Caki2 (cell line): ENCODE results near the gene IFFO2. TPM values are rescaled to one million over a fixed set of nuclear protein-coding genes. Genes with fewer than 3 reads are reported as not detected.

Source experiments
- DNase-seq: peaks from one replicate; pipeline ENCODE4 v3.0.0-alpha.2; 2015; ENCODE audit warnings: low read depth
- in situ Hi-C: cut with HindIII; loops from 2 replicates; pipeline ENCODE4 v1.10.0; 2016; ENCODE audit warnings: low sequenced_read_pairs, low pct_unique_long_range_greater_than_20kb, mixed read lengths
- total RNA-seq: library from RNA; depleted of rRNA; stranded (reverse); fragments of >200 nt; shearing (Covaris generic); gene quantifications from 2 replicates; pipeline ENCODE4 v1.2.3, GENCODE V29; 2014; ENCODE audit warnings: low replicate concordance; rRNA removed

IFFO2 gene
- 28.7 and 34.5 TPM in 2 replicates for total RNA-seq

DNA sequence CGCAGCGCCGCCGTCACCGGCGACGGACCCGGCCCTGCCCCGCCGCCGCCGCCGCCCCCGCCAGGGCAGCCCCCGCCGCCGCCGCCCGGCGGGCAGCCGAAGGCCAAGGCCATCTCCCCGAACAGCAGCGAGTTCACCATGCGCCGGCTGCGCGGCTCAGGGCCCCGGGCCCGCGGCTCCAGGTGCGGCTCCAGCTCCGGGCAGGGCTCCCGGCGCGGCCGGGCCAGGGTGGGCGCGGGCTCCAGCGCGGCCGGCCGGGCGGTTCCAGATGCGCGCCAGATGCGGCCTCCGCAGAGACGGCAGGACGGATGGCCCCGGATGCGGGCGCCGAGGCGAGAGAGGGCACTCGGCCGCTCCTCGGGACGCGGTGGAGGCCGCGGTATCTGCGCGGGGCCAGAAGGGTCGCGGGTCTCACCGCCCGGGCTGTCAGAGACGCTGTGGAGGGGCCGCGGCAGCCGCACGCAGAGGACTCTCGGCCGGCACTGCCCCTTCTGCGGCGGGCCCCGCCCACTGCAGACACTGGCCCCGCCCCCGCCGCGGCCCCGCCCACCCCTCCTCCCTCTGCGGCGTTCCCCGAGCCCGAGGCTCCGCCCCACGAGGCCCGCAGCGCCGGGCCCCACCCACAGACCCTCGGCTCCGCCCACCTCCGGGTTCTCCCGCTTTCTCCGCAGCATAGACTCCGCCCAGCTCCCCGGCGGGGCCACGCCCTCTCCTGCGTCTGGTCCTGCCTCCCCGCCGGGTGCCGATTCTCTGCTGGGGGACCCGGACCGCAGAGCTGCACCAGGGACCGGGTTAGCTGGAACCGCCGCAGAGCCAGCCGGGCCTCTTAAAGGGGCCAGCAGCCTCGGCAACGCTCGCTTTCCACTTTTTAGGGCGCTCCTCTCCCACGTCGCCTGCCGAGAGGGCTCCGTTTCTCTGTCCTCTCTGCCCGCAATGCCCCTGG is at the start of gene IFFO2:
IFFO2 (minus strand) TSS at position 484 of the 943 bp plus-strand sequence; CDS start at position 140, 344 bp downstream.
- peak; percentile 83 for DNase-seq
- in situ Hi-C loops, result no loop called here

- in situ Hi-C loops, result no loop called here
- DNase-seq, result no peak
These were observed 49.5 kb upstream of the IFFO2 start for GRCh38 chr1:19006000-19006399.

DNA sequence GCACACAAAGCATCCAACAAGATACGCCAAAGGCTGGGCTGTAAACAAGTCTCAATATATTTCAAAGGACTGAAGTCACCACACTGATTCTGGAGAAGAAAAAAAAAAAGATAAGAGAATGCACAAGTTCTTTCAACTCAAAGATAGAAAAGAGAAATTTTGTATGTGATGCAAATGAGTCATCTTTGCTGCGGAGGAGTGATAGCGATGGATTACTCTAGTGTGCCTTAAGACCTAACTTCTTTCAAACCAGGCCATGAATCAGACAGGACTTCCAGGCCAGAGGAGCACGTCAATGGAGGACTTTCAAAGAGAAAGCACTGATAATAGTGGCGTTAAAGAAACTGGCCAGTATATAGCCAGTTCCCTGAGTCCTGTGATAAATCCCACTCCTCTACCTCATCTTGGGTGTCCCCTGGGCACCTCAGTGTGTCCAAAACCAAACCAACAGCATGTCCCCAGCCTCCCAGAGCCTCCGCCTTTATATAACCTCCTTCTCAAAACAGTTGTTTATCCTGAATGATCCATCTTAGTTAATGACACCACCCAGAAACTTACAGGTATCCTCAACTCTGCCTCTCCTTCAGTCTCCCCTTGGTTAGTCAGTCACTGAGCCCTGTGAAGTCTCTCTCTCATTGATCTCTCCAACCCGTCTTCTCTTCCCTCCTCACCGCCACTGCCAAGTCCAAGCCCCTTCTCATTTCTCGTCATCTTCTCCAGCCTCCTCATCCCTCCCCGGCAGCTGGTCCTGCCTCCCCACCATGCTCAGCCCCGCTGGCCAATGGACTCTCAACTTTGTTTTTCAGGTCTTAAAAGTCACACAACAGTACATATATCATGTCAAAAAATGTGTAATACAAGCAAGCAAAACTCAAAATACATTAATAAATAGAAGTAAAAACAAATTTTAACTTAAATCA is 47.2 kb upstream of the IFFO2 start:
- in situ Hi-C loops, result no loop called here
- no peak for DNase-seq

- in situ Hi-C loops, result no loop called here
- DNase-seq, result no peak
These were observed 43.6 kb upstream of the IFFO2 start for GRCh38 chr1:19000065-19000464.

DNA sequence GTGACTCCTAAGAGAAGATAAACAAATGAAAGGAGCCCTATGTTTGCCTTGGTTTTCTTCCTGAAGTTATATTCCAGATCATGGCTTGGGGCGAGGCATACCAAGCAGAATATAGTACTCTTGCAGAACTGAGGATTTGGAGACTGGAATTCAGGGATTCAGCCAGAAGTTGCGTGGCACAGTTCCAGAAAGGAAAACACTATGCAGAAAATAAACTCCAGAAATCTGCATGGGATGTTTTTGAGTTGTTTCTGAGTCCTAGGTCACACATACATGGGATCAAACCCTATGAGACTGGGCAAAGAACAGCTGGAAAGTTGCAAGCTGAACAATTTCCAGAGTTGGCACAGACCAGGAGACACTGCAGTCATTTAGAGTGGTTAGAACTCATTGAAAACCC is 42.9 kb upstream of the IFFO2 start:
- no peak for DNase-seq

DNA sequence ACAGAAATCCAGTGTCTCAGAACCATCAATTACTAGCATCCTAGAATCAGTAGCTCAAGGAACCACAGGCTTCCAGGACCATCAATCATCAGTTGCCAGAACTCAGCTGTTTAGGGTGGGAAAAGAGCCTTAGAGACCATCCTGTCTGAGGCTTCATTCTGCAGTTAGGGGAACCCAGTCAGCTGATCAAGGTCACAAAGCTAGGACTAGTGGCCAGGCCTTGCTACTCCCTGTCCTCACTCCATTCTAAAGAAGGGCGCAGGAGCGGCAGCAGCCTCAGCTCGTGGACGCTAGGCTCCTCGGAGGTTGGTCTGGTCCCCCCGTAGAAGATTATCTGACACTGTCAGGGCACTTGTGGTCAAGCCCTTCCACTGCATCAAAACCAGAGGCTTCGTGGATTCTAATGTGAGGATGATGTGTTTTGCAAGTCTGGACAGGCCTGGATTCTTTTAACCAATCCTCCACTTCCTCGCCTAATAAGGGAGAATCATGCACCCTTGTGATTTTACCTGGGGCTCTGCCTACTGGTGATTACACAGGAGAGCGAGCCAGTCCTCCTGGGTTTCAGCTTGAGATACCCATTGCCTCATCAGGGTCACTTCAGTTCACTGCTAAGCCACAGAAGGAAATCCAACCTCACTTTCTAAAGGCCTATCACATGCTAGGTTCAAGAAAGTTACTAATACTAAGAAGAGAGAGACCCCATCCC is 41.7 kb upstream of the IFFO2 start:
- in situ Hi-C loops, result no loop called here
- DNase-seq, result peak; percentile 46

More for the DNA sequence above, 42.9 kb upstream of the IFFO2 start:
- in situ Hi-C loops, result no loop called here

- in situ Hi-C loops, result no loop called here
- no peak for DNase-seq
These were observed 41.0 kb upstream of the IFFO2 start for GRCh38 chr1:18997508-18997907.

- no peak for DNase-seq
- in situ Hi-C loops, result no loop called here
These were observed 40.2 kb upstream of the IFFO2 start for GRCh38 chr1:18996548-18997177.

GRCh38 chr1:18994381-18994780 is 37.9 kb upstream of the IFFO2 start:
- no peak for DNase-seq
- in situ Hi-C loops, result no loop called here

DNA sequence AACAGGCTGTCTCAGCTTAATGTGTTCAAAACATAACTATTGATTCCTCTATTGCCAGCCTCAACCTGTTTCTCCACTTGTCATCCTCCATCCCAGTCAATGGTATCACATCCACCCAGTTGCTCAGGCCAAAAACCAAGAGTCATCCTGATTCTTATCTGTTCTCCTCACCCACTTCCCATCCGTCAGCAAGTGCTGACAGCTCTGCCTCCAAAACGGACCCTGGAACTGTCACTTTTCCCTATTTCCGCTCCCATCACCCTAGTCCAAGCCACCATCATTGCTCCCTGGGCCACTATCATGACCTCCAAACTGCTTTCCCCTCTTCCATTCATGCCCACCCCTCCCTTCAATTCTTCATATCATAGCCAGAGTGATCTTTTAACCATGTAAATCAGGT is 36.2 kb upstream of the IFFO2 start:
- DNase-seq, result no peak
- in situ Hi-C loops, result no loop called here

GRCh38 chr1:18991585-18991984 is 35.1 kb upstream of the IFFO2 start:
- in situ Hi-C loops, result no loop called here
- no peak for DNase-seq

DNA sequence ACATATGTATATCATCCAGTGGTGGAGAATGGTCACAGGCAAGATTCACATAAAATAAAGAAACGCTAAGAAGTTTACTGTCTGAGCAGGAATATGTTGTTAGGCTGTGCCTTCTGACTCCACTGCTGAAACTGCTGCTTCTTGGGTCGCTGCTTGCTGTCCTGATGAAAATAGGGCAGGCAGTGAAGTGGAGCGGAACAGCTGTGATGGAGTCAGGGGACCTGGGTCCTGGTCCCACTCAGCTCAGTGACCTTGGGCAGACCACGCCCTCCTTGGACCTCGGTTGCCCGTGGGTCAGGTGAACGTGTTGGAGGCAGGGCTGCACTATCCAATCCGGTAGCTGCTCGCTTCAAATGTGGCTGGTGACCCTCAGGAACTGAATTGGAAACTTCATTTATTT is 33.4 kb upstream of the IFFO2 start:
- in situ Hi-C loops, result no loop called here
- DNase-seq, result no peak

- in situ Hi-C loops, result no loop called here
- no peak for DNase-seq
These were observed 32.8 kb upstream of the IFFO2 start for GRCh38 chr1:18989176-18989799.

DNA sequence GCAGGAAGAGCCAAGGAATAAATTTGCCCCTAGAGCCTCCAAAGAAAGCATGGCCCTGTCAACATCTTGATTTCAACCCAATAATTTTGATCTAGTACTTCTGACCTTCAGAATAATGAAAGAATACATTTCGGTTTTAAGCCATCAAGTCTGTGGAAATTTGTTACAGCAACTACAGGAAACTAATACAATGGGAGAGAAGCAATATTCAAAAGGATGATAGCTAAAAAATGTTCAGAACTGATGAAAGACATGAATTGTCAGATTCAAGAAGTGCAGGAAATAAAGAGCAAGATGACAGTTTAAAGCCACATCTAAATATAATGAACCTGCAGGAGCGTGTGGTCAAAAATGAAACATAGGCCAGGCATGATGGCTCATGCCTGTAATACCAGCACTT is 24.8 kb upstream of the IFFO2 start:
- no peak for DNase-seq
- in situ Hi-C loops, result no loop called here

DNA sequence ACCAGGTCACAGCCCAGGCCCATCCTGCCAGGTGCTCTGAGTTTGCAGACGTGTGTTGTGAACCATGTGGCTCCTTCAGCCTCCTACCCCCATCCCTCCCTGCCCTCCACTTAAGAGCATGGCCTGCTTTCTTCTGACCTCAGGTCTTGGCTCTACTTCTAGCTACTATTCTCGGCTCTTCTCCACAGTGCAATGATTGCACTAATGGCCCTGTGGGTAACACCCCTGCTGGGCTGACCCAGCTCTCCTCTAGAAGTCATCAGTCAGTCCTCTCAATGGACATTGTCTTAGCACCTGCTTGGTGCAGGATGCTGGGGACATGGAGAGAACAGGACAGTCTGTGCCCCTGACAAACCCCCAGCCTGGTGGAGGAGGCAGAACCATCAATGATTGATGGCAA is 22.2 kb upstream of the IFFO2 start:
- no peak for DNase-seq
- in situ Hi-C loops, result no loop called here

- in situ Hi-C loops, result no loop called here
- no peak for DNase-seq
These were observed 21.0 kb upstream of the IFFO2 start for GRCh38 chr1:18977428-18977827.

GRCh38 chr1:18976096-18976495 is 19.6 kb upstream of the IFFO2 start:
- in situ Hi-C loops, result no loop called here
- no peak for DNase-seq

DNA sequence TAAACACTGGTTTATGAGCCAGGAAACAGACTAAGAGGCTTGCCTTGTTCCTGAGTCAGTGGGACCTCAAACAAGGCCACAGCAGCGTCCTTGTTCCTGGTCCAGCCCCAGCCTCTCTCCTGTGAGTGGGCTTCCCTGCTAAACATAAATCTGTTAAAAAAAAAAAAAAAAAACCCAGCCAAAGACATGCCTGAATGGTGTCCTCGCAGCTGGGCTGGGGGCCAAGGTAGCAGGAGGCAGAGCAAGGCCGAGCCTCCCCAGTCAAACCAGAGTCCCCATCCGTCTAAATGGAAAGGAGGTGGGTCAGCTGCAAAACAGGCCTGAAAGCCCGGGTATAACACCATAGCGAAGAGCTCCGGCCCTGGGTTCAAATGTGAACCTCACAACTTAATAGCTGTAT is 18.1 kb upstream of the IFFO2 start:
- DNase-seq, result no peak
- in situ Hi-C loops, result no loop called here
